Right renal pelvis (tissue), 4 donors: Measurements from ENCODE around the gene SHISA8. TPM values are rescaled to one million over a fixed set of nuclear protein-coding genes. Genes with fewer than 3 reads are reported as not detected.

Experiments used
- DNase-seq, 4 donors: peaks; one replicate each; pipeline ENCODE4 v3.0.0-alpha.2; 2013; ENCODE audit warnings: low read depth in 4 of 4, low spot score in 3 of 4, missing footprints in 1 of 4
- polyA plus RNA-seq, 4 donors: library from polyadenylated mRNA; unstranded; fragments of 120-200 nt; gene quantifications; one replicate each; pipeline ENCODE4 v1.2.1, GENCODE V29; 2013; ENCODE audit not compliant: insufficient read length in 4 of 4

SHISA8 gene
- polyA plus RNA-seq, 4 donors: 0.39 to 0.97 (median 0.59) TPM

- no peak for DNase-seq
These were observed 1.1 kb upstream of the SHISA8 start for GRCh38 chr22:41915786-41916493.

GRCh38 chr22:41914611-41915034, 251 bp downstream of the SHISA8 start:
- no peak for DNase-seq

- DNase-seq: no peak
These were observed 886 bp downstream of the SHISA8 start for GRCh38 chr22:41913842-41914534.

DNA sequence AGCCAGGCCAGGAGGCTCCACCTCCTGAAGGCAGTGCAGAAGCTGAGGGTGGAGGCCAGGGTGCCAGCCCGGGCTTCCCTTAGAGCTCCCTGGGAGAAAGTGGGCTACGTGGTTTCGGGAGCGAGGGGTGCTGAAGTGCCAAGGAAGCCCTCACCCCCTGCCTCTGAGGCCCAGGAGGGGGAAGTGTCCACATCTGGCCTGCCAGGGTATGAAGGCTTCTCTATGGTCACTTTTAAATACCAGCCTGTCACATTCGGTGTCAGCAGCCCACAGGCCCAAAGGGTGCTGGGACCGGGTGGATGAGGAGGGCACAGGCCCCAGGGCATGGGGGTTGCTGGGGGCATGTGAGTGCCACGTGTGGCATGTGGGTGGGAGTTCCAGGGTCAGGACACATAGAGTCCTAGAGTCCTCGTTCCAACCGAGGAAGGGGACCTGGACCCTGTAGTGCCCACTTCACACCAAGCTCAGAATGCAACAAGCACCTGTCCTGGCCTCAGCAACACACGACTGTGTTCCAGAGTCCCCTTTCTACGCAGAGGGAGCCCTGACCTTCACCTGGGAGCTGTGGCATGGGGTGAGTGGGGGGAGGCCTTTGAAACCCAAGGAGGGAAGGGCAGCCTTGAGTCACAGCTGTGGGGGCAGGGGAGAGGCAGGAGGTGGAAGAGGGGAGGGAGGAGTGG, 1.7 kb downstream of the SHISA8 start:
- DNase-seq: no peak

DNA sequence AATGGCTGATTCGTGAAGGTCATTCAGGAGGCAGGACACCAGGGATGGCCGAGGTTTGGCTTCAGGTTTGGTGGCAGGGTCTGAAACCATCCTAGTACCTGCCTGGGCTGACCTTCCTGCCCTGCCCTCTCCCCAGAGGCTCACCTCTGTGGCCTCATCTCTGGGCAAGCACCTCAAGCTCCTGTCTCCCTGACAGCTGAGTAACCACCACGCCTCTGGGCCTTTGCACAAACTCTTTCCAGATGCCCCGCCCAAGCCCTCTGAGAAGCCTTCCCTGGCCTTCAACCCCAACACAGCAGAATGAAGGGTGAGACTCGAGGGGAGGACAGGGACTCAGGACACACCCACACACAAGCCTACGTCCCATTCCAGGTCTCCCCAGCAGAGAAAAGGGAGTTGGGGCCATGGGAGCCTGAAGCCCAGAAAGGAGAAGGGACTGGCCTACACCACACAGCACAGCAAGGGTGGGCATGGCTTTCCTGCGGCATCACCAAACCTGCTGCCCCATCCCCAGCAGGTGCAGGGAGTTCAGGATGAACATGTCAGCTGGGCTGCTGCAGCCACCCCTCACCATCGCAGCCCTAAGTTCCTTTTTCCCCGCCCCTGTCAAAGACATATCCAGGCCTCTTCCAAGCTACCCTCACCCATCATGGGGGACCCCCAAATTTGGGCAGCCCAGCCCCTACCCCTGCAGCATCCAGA, 2.4 kb downstream of the SHISA8 start:
- DNase-seq: no peak

DNA sequence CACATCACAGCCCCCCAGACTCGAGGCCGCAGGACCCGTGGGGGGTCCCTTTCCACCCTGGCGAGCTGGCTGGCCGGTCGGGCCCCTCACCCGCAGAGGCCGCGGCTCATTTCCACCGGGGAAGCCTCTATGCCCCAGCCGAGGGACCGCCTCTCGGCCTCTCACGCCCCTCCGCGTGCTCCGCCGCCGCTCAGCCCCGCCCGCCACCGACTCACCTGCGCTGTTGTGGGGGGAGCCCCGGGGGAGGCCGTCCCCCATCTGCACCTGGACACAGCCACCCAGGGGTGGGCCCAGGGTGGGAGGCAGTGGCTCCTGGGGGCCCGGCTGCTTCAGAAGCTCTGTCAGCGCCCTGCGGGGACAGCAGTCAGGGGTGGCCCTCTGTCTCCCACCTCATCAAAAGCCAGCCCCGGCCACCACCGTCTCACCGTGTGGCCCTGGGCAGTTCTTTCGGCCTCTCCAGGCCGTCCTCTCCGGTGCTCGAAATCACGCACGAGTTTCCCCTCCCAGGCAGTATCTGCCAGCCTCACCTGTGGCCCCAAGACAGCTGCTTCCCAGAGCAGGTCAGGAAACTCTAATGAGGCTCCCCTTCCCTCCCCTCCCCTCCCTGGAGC, 3.8 kb downstream of the SHISA8 start:
- DNase-seq: no peak

- no peak for DNase-seq
These were observed 4.5 kb downstream of the SHISA8 start for GRCh38 chr22:41910050-41911000.

DNA sequence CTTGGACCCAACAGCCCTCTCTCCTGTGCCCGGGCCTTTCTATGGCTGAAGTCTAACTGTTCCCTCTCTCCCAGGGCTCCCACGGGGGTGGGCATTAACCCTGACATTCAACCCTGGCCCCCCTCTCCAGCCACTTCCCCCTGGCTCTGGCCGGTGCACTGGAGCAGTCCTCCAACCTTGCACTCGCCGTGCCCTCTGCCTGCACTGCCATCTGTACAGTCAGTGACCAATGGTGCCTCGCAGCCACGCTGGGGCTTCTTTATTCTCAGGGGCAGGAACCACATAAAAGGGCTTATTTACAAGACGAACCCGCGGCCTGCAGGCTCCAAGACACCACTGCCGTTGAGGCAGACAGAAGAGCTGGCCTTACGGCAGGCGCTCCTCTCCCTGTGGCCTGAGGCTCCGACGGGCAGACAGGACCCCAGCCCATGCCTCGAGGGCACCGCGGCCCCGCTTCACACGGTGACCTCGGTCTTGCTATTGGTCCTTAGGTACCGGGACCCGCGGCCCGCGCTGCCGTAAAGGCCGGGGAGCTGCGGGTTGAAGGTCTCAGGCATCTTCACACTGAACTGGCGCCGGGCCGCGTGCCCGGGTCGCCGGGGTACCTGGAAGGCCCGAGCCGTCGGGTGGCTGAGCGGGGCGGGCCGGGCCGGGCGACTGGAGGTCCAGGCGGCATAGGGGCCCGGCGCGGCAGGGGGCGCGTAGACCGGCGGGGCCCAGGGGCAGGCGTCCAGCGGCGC, 5.4 kb downstream of the SHISA8 start:
- DNase-seq: no peak

- DNase-seq: no peak
These were observed 6.2 kb downstream of the SHISA8 start for GRCh38 chr22:41908411-41909309.

GRCh38 chr22:41907436-41908401, 7.2 kb downstream of the SHISA8 start:
- no peak for DNase-seq

DNA sequence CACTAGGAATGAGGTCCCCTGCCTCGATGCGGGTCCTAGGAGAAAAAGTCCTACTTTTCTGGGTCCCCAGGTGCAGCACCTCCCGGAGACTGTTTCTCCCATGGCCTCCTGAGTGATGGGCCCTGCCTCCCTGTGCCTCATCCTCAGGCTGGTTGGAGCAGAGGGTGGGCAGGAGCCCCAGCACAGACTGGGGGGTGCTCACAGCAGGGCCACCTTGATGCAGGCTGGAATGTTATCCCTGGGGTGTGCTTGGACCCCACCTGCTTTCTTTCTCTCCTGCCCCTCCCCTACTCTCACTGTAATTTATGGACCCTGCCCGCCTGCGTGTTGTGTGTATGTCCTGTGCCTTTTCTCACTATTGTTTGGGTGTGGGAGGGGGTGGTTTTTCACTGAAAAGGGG, 8.1 kb downstream of the SHISA8 start:
- DNase-seq: no peak

DNA sequence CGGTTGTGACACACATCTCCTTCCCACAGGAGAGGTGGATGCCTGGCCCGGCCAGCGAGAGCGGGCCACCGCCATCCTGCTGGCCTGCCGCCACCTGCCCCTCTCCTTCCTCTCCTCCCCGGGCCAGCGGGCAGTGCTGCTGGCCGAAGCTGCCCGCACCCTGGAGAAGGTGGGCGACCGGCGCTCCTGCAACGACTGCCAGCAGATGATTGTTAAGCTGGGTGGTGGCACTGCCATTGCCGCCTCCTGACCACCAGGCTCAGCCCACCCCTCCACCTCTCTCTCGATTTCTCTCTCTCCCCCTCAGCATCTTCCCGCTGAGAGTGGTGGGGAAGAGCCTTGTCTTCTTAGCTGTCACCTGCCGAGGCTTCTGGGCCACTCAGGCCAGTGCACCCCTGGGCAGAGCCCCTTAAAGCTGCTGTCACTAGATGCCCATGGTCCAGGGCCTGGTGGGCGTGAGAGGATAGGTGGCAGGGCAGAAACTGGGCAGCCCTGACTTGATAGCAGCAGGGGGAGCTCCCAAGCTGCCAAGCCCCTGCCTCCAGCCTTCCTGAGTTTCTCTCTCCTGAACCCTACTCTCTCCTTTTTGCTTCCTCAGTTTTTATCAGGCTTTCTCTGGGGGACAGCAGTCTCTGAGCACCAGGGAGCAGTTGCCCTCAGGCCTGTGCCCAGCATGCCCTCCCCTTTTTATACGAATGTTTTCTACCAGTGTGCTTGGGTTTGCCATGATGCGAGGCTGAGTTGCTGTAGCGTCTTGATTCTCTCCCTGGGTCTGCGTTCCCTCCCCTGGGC, 9.3 kb downstream of the SHISA8 start:
- DNase-seq: no peak

DNA sequence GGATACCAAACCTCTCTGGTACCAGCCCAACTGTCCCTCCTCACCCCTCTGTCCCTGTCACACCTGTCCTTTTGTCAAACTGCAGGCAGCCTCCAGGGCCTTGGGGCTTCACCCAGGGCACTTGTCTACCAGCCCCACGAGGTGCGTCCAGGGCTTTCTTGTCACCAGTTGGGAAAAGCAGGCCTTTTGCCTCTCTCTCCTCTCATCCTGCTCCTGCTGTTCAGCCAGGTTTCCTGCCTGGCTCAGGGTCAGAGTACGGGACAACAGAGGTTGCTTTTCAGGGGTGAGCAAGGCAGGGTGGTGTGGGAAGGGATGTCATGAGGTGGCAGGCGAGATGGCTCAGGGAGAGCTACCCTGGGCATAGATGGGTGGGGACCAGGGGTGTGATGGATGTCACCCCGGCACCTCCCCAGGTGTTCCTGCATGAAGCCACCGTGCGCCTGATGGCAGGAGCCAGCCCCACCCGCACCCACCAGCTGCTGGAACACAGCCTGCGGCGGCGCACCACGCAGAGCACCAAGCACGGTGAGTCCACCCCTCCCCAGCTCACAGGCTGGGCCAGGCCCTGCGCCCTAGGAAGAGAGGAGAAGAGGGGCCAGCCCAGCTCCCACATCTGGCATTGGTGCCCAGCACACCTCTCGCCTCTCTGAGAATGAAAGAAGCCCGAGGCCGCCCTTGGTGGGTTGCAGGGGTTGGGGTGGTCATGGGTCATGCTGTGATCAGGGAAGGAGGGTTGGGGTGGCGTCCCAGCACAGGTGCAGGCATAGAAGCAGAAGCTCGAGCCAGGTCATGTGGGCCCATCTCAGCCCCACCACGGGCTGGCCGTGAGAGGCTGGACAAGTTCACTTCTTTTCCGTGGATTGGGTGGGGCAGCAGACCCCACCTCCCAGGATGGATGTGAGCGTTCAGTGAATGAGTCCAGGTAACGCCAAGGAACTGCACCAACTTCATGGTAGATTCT, 10.1 kb downstream of the SHISA8 start:
- no peak for DNase-seq

DNA sequence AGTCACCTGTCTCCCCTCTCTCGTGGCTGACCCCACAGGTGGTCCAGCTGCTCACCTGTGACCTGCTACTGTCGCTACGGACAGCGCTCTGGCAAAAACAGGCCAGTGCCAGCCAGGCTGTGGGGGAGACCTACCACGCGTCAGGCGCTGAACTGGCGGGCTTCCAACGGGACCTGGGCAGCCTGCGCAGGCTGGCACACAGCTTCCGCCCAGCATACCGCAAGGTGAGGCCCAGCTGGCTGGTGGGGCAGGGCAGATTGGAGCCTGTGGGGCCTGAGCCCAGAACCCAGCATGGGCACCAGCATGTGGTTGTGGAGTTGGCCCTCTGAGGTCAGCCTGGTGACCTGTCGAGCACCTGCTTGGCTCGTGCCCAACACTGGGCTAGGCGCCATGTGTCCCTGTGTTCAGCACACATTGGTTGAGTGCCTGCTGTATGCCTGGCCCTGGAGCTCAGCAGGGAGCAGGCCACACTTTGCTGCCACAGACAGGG, 11.9 kb downstream of the SHISA8 start:
- DNase-seq: no peak

GRCh38 chr22:41902016-41902415, 12.9 kb downstream of the SHISA8 start:
- no peak for DNase-seq
